Hippocampal formation (tissue), 2 donors: ENCODE results near the gene GRM4.

Experiments used
- DNase-seq, 2 donors: peaks; one replicate each; lab custom pipeline; 2025; lab: John Stamatoyannopoulos, UW

Gene GRM4

DNA sequence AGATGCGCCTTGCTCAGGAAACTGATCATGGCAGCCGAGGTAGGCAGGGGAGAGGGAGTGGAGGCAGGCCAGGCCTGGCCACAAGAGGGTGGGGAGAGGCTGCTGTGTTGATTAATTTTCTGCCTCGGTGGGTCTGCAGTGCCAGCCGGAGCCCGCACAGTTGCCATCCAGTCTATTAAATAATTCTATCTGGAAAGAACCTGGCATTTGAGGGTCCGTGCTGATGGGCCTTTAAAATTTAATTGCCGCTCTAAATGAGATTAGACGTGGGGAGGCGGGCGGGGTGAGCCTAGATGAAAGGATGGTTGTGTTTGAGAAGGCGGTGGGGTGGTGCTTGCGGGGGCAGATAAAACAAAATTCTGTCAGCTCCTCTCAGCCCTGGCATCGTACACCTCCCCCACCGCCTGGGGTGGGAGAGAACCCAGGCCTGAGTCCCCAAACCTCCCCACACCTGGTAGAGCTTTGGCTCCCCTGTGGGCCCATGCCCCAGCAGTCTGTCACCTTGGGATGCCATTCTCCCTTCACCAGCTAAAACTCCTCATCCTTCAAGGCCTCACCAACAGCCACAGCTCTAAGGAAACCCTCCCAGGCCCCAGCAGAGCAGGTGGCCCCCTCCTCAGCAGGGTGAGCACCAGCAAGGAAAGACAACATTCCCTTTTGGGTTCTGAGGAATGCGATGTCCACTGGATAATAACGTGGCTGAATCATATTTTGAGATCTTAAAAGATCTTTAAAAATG lies 167.3 kb downstream of the GRM4 start:
- no peak for DNase-seq

DNA sequence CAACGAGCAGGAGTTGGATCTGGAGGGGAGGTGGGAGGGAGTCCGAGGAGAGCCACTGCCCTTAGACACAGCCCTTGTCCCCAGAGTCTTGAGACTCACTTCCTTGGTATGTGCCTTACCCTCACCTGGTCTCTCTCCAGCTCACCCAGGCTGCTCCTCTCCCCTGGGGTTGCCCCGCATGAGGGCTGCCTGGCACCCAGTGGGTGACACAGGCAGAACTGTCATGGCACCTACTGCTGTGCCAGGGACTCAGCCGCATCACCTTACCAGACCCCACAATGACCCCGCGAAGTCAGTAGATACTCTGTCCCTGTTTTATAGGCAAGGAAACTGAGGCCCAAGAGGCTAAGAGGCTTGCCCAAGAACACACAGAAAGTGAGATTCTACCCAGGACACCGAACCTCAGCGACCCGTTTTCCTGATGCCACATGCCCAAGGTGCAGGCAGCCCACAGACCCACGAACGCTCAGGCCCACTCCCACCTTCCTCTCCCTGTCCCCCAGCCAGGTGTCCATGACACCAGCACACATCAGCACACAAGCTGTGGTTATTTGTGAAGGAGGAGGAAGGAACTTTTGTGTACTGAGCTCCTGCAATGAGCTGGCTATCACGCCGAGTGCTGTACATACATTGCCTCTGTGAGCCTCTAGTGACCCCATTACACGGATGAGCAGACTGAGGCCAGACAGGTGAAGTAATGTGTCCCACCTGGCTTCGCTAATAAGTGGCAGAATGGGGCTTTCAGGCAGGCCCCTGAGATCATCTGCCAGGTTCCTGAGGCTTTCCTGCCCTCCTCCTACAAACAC lies 168.1 kb downstream of the GRM4 start:
- no peak for DNase-seq

DNA sequence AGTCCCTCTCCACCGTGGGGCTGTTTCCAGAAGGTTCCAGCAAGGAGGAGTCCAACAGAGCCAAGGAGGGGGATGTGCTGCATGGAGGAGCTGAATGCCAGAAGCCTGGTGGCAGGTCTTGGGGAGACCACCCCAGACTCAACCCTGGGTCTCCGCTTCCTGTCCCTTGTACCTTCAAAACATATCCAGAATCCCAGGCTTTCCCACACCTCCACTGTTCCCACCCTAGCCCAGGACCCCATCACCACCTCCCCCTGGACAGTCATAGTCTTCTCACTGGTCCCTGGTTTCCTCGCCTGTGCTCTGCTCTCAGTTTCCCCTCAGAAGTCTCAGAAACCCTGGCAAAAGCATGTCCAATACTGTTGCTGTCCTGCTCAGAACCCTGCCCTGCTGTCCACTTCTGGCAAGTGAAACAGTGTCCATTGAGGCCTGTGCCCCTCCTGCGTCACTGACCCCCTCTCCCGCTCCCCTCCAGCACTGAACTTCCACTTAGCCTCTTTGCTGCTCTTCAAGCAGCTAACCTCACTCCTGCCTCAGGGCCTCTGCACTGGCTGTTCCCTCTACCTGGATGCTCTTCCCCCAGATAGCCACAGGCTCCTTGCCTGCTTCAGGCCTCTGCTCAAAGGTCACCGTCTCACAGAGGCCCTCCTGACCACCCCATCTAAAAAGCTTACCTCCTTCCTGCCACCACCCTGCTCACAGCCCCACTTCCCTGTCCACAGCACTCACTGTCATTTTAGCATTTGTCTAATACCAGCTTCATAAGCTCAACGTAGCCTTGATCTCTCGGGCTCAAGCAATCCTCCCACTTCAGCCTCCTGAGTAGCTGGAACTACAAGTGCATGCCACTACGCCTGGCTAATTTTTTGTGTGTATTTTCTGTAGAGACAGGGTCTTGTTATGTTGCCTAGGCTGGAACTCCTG lies 169.2 kb downstream of the GRM4 start:
- DNase-seq: no peak

DNA sequence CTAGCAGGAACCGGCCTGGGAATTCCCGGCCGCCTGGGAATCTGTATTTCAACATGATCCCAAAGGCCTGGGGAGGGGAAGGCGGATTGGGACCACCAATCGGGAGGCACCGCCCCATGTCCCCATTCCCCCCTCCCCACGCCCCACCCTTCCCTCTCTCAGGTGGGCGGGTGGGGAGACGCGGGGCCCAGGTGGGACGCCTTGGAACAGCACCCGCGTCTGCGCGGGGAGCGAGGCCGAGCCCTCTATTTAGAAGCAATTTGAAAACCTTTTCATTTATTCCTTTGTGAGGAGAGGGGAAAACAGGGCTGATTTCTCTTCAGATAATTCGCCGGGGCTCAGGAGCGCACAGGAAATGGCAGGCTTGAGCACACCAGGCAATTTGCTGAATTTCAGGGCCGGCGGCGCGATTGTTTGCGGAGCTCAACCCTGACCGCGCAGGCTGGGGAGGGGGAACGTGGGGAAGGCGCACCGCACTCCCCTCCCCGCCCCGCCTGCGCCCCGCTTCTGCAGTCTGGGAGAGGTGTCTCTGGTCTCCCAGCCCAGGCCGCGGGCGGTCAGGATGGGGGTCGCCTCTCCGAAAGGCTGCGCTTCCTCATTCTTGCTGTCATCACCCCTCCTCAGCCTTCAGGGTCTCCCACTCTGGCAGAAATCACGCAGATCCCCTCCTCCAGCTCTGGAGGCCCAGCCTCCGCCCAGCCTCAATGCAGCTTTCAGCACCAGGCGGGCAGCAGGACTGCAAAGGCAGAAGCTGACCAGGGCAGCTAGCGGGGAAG lies 170.0 kb downstream of the GRM4 start:
- DNase-seq: no peak

DNA sequence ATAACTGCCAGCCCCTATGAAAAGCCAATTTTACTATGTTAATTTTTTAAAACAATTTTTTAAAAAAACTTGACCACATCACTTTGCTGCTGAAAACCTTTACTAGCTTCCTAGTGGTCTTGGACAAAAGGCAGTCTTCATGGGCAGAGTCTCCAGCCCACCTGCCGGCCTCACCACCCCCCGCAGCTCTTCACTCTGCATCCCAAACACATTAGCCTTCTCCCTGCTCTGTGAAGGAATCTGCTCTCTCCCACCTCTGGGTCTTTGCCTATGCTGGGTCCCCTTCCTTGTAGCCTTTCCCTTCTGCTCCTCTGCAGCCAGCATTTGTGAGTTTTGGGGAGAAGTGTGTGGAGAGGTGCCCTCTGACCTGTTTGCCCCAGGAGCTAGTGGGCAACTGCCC lies 171.4 kb downstream of the GRM4 start:
- no peak for DNase-seq

DNA sequence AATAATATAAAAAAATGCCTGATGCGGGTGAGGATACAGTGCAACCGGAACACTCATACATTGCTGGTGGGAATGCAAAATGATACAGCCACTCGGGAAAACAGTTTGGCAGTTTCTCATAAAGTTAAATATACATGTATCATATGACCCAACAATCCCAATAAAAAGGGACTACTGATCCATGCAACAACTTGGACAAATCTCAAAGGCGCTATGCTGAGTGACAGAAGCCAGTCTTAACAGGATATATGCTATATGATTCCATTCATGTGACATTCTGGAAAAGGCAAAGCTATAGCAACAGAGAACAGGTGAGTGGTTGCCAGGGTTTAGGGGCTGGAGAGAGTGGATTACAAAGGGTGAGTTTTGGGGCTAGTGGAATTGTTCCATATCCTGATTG lies 171.9 kb downstream of the GRM4 start:
- DNase-seq: no peak

DNA sequence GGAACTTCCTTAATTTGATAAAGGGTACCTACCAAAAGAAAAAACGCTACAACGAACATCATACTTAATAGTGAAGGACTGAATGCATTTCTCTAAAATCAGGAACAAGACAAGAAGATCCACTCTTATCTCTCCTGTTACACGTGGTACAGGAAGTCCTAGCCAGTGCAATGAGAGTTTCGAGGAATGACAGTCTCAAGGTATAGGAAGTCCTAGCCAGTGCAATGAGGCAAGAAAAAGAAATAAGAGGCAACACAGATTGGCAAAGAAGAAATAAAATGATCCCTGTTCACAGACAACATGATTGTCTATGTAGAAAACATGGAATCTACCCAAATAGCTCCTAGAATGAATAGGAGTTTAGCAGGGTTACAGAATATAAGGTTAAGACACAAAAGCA lies 174.3 kb downstream of the GRM4 start:
- no peak for DNase-seq
